Measurements from ENCODE around the gene SH3TC1.

DNA sequence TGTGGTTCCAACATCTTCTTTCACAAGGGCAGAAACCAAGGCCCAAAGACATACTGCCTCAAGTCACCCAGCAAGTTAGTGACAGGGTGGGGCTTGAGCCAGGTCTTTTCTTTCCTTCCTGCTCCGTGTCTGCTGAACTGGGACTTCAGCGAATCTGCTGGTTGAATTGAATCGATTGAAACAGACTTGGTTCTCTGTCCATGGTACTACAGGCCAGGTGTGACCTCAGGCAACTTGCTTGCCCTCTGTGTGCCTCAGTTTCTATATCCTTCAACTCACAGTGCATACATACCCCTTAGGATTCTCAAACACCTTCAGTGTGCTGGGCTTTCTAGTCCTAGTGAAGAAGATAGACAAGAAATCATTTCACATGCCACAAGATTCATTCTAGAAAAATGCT, 38.5 kb upstream of the SH3TC1 start:
- TF ChIP-seq POLR2AphosphoS5 (IDR thresholded peaks at IDR 0.05; ENCODE audit: borderline replicate concordance, low read depth, low read length) (no peak), EZH2 (IDR thresholded peaks at IDR 0.05) (no peak)
